CD4-positive, alpha-beta T cell (primary cell): ENCODE measurements around the gene CRYBG1. TPM values are rescaled to one million over a fixed set of nuclear protein-coding genes. Genes with fewer than 3 reads are reported as not detected.
A peak's percentile ranks its signal among the peaks of the same experiment; 100 is the strongest.

ENCODE experiments used
- ATAC-seq: fragments of 200-7000 bp; cut with Tn5 transposase; one replicate; pipeline ENCODE4 v1.10.0; 2022; ENCODE audit warnings: mild to moderate bottlenecking; ENCODE audit not compliant: poor library complexity
- CTCF ChIA-PET: fragments of 350-600 bp; sonication (Branson Sonifier 250); formaldehyde crosslinking; loops from one replicate; lab custom pipeline; 2021; ENCODE audit warnings: antibody characterized with exemption, inconsistent platforms; lab: Charles Lee
- POLR2A ChIA-PET: fragments of 350-600 bp; sonication (Branson Sonifier 250); formaldehyde crosslinking; loops from one replicate; lab custom pipeline; 2021; ENCODE audit warnings: antibody characterized with exemption, inconsistent platforms; lab: Charles Lee
- DNase-seq, 14 experiments: peaks; one replicate each; pipeline ENCODE4 v3.0.0-alpha.2; 2013 to 2020; ENCODE audit warnings: mixed read lengths in 2 of 14
- H3K27ac ChIP-seq, 2 donors: one replicate each; pipeline versions ENCODE4 v1.5.1 to v1.7.0; 2013; ENCODE audit warnings: low read length in 2 of 2, low read depth in 1 of 2, mild to moderate bottlenecking in 1 of 2
- H3K27me3 ChIP-seq, 2 experiments: 1 replicate in 1 of 2; 2 replicates in 1 of 2; pipeline versions ENCODE4 v1.6.1 to v1.7.0; 2013; ENCODE audit warnings: low read length in 2 of 2, control low read depth in 1 of 2, mild to moderate bottlenecking in 1 of 2, moderate library complexity in 1 of 2; ENCODE audit not compliant: insufficient read depth in 2 of 2, control insufficient read depth in 1 of 2
- H3K36me3 ChIP-seq: one replicate; pipeline ENCODE4 v1.6.1; 2013; ENCODE audit warnings: low read length, control low read depth; ENCODE audit not compliant: insufficient read depth
- H3K4me1 ChIP-seq: one replicate; pipeline ENCODE4 v1.6.1; 2013; ENCODE audit warnings: low read length, control low read depth; ENCODE audit not compliant: insufficient read depth
- H3K4me3 ChIP-seq: one replicate; pipeline ENCODE4 v1.5.1; 2013; ENCODE audit warnings: mild to moderate bottlenecking, low read length, moderate library complexity
- H3K9me3 ChIP-seq, 2 experiments: 1 replicate in 1 of 2; 2 replicates in 1 of 2; pipeline versions ENCODE4 v1.6.1 to v1.7.0; 2013; ENCODE audit warnings: low read length in 2 of 2, mild to moderate bottlenecking in 2 of 2, control low read depth in 1 of 2, moderate library complexity in 1 of 2; ENCODE audit not compliant: control insufficient read depth in 1 of 2, insufficient read depth in 1 of 2
- H3K27ac Mint-ChIP-seq: one replicate; pipeline ENCODE4 v1.8.0; 2020; ENCODE audit warnings: mixed read lengths
- H3K27me3 Mint-ChIP-seq: one replicate; pipeline ENCODE4 v1.8.0; 2021; ENCODE audit warnings: mixed read lengths
- H3K36me3 Mint-ChIP-seq: one replicate; pipeline ENCODE4 v1.8.0; 2021; ENCODE audit warnings: low read depth, mixed read lengths
- H3K4me1 Mint-ChIP-seq: one replicate; pipeline ENCODE4 v1.8.0; 2021; ENCODE audit warnings: low read depth, mixed read lengths
- H3K4me3 Mint-ChIP-seq: one replicate; pipeline ENCODE4 v1.8.0; 2020; ENCODE audit warnings: mild to moderate bottlenecking, mixed read lengths
- H3K9me3 Mint-ChIP-seq: one replicate; pipeline ENCODE4 v1.8.0; 2020; ENCODE audit warnings: mixed read lengths
- CTCF ChIP-seq: fragments of 200-600 bp; IDR thresholded peaks from one replicate; pipeline ENCODE4 v1.8.0; 2022; ENCODE audit warnings: antibody characterized with exemption, mild to moderate bottlenecking
- intact Hi-C, 2 experiments: fragments of 100-400 bp; cut with DNase I in 1 of 2; cut with micrococcal nuclease in 1 of 2; formaldehyde crosslinking; loops; one replicate each; pipeline versions ENCODE4 v1.15.1 to v1.9.0; 2023 to 2025; cut with DNase I, micrococcal nuclease
- total RNA-seq, 174 experiments: library from RNA in 2 of 174; stranded (reverse) in 2 of 174; gene quantifications; one replicate each; pipeline ENCODE4 v1.2.3 and lab custom pipeline; 2021 to 2026

Gene CRYBG1
- total RNA-seq, 2 experiments from 2014 or later: 58.5 to 59.4 TPM

DNA sequence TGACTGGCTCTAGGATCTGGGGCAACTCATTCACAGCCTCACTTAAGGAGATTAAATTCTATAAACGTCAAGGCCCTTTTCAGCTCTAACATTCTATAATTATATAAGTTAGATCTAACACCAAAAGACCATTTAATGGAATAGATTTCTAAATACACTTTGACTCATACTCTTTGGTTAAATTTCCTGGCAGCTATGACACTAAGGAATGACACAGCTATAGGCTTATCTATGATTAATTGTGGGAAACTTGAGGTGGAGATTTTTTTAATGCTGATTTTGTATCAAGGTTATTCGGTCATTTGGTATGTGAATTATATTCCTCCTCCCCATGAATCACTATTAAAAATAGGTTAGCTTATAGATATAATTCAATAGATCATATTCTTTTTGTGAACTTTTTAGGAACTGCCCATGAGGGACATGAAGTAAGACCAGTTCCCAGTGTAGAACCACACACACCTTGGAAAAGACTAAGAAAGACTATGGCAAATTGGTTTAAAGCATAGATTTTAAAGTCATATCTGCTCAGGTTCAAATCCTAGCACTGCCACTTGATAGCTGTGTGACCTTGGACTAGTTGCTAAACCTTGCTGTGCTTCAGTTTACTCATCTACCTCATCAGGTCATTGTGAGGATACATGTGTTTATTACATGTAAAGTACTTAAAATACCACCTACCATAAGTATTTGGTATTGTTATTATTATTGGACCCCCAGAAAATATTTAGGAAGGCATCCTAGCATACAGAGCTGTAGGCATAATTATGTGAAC, 116.0 kb downstream of the CRYBG1 start:
- H3K9me3 ChIP-seq: no peaks in the 10 kb centered on the region
- no peaks in the 10 kb centered on the region for H3K4me1 ChIP-seq
- Mint-ChIP-seq H3K36me3 (no peaks in the 10 kb centered on the region), H3K4me3 (no peak overlapping the region), H3K4me1 (peaks cover 17% of the 10 kb centered on the region), H3K27ac (no peak overlapping the region), H3K27me3 (no peaks in the 10 kb centered on the region), H3K9me3 (no peaks in the 10 kb centered on the region)
- DNase-seq (no peak), ATAC-seq (no peak)
- no peak for TF ChIP-seq CTCF
- CTCF ChIA-PET: interaction anchor here (1.2 to 1.3 kb wide), 2 partner anchors 9 to 90 kb away, joined by 4 read pairs; no protein-coding TSS in a partner anchor
- no peak overlapping the region for H3K27ac ChIP-seq
- H3K36me3 ChIP-seq: no peaks in the 10 kb centered on the region
- intact Hi-C loops: no loop called here
- H3K4me3 ChIP-seq: no peak overlapping the region
- no peaks in the 10 kb centered on the region for H3K27me3 ChIP-seq
- POLR2A ChIA-PET: no interaction called here

DNA sequence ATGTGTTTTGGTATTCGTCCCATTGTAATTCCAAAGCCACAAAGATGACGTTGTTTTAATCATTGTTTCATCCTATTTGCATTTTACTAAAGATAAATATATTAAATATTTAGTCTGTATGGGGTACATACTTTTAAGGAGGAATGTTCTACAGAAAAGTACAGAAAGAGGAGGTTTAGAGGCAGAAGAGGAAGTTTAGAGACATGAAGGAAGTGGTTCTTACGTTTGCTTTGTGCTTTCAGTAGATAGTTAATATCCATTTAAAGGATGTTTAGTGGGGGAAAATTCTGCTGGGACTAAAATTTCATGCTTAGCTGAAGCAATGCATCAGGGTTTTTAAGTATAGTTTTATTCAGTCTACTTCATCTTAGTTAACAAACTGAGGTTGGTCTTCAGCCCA, 116.6 kb downstream of the CRYBG1 start:
- Histone ChIP-seq H3K27ac (no peak overlapping the region), H3K27me3 (no peaks in the 10 kb centered on the region), H3K4me1 (no peaks in the 10 kb centered on the region), H3K36me3 (no peaks in the 10 kb centered on the region), H3K4me3 (no peak overlapping the region), H3K9me3 (no peaks in the 10 kb centered on the region)
- Mint-ChIP-seq H3K27me3 (no peaks in the 10 kb centered on the region), H3K9me3 (no peaks in the 10 kb centered on the region), H3K36me3 (no peaks in the 10 kb centered on the region), H3K4me3 (no peak overlapping the region), H3K4me1 (peaks cover 17% of the 10 kb centered on the region), H3K27ac (no peak overlapping the region)
- TF ChIP-seq CTCF: no peak
- POLR2A ChIA-PET: interaction anchor here (0.6 kb wide), 1 partner anchor 35 kb away, joined by 3 read pairs; no protein-coding TSS in a partner anchor
- DNase-seq: no peak
- intact Hi-C loops: no loop called here
- ATAC-seq: no peak
- CTCF ChIA-PET: interaction anchor here (1.2 to 1.3 kb wide), 2 partner anchors 10 to 89 kb away, joined by 4 read pairs; no protein-coding TSS in a partner anchor

- H3K9me3 Mint-ChIP-seq: no peaks in the 10 kb centered on the region
- ATAC-seq (no peak), DNase-seq (peak in 3 of 14 experiments; percentile 5 to 25 (median 24))
- no peaks in the 10 kb centered on the region for H3K27me3 ChIP-seq
- TF ChIP-seq CTCF: no peak
- no peaks in the 10 kb centered on the region for H3K27me3 Mint-ChIP-seq
- no peaks in the 10 kb centered on the region for H3K36me3 Mint-ChIP-seq
- no peak overlapping the region for H3K4me3 Mint-ChIP-seq
- intact Hi-C loops: no loop called here
- H3K27ac ChIP-seq: no peak overlapping the region
- H3K36me3 ChIP-seq: no peaks in the 10 kb centered on the region
- H3K4me1 Mint-ChIP-seq: peaks cover 17% of the 10 kb centered on the region
- CTCF ChIA-PET: interaction anchor here (1.2 to 1.3 kb wide), 2 partner anchors 10 to 89 kb away, joined by 4 read pairs; no protein-coding TSS in a partner anchor
- H3K4me1 ChIP-seq: no peaks in the 10 kb centered on the region
- POLR2A ChIA-PET: interaction anchor here (0.6 kb wide), 1 partner anchor 34 kb away, joined by 3 read pairs; no protein-coding TSS in a partner anchor
- H3K4me3 ChIP-seq: no peak overlapping the region
- no peaks in the 10 kb centered on the region for H3K9me3 ChIP-seq
- no peak overlapping the region for H3K27ac Mint-ChIP-seq
These were observed 117.3 kb downstream of the CRYBG1 start for GRCh38 chr6:106477790-106478189.
